Panc1 (cell line): Measurements from ENCODE around the gene ADAMTS19. TPM values are rescaled to one million over a fixed set of nuclear protein-coding genes. Genes with fewer than 3 reads are reported as not detected.

Experiments
- ATAC-seq: fragments of 200-7000 bp; cut with Tn5 transposase; 2 replicates; pipeline ENCODE4 v1.9.1; 2020; ENCODE audit warnings: mild to moderate bottlenecking, moderate library complexity
- BruUV-seq: library from RNA; stranded (reverse); fragments of 400-500 nt; replicated peaks from 2 replicates; lab custom pipeline; 2021; lab: Mats Ljungman, UMichigan
- CTCF ChIA-PET: fragments of 300-600 bp; sonication (Branson Sonifier 250); formaldehyde crosslinking; loops from one replicate; lab custom pipeline; 2022; ENCODE audit warnings: antibody characterized with exemption; lab: Charles Lee
- POLR2A ChIA-PET: fragments of 300-600 bp; sonication (Branson Sonifier 250); formaldehyde crosslinking; loops from one replicate; lab custom pipeline; 2022; ENCODE audit warnings: antibody characterized with exemption; lab: Charles Lee
- DNase-seq: peaks from one replicate; pipeline ENCODE4 v3.0.0-alpha.2; 2010; ENCODE audit warnings: low read depth, low spot score
- H3K27ac ChIP-seq: 2 replicates; pipeline ENCODE4 v1.5.1; 2011; ENCODE audit warnings: mild to moderate bottlenecking, low read length, inconsistent platforms
- H3K27me3 ChIP-seq: fragments of 200-500 bp; sonication (Bioruptor generic); 2 replicates; pipeline ENCODE4 v1.6.0; 2014; ENCODE audit warnings: low read length, inconsistent platforms; ENCODE audit not compliant: control insufficient read depth, insufficient read depth
- H3K36me3 ChIP-seq: fragments of 200-500 bp; sonication (Bioruptor generic); 2 replicates; pipeline ENCODE4 v1.5.1; 2014; ENCODE audit warnings: inconsistent platforms, mild to moderate bottlenecking, low read length, moderate library complexity; ENCODE audit not compliant: control insufficient read depth, insufficient read depth
- H3K4me1 ChIP-seq: 2 replicates; pipeline ENCODE4 v1.5.1; 2011; ENCODE audit warnings: inconsistent platforms, mild to moderate bottlenecking, low read length, moderate library complexity; ENCODE audit not compliant: control insufficient read depth, insufficient read depth
- H3K4me3 ChIP-seq, 2 experiments: 2 replicates each; pipeline ENCODE4 v1.5.1; 2011 to 2012; ENCODE audit warnings: low read depth in 2 of 2, low read length in 2 of 2, mild to moderate bottlenecking in 2 of 2, inconsistent platforms in 1 of 2, moderate library complexity in 1 of 2
- H3K9me3 ChIP-seq: fragments of 200-500 bp; sonication (Bioruptor generic); 2 replicates; pipeline ENCODE4 v1.5.1; 2014; ENCODE audit warnings: low read depth, mild to moderate bottlenecking, inconsistent platforms, low read length, moderate library complexity; ENCODE audit not compliant: control insufficient read depth, insufficient read depth
- POLR2AphosphoS5 ChIP-seq: IDR thresholded peaks from 2 replicates; pipeline ENCODE4 v1.6.1; 2012; ENCODE audit warnings: mild to moderate bottlenecking, low read depth, low read length, moderate library complexity
- SIN3A ChIP-seq: IDR thresholded peaks from 2 replicates; pipeline ENCODE4 v1.6.1; 2012; ENCODE audit warnings: low read depth, mild to moderate bottlenecking, low read length, moderate library complexity, borderline replicate concordance; ENCODE audit not compliant: insufficient read depth
- TCF7L2 ChIP-seq: IDR thresholded peaks from 2 replicates; pipeline ENCODE4 v1.6.1; 2011; ENCODE audit warnings: mild to moderate bottlenecking, low read depth, low read length, inconsistent platforms
- in situ Hi-C: cut with HindIII; loops from 2 replicates; pipeline ENCODE4 v1.10.0; 2016; ENCODE audit warnings: low sequenced_read_pairs, low pct_unique_long_range_greater_than_20kb
- intact Hi-C: fragments of 100-400 bp; cut with micrococcal nuclease; formaldehyde crosslinking; loops from one replicate; pipeline ENCODE4 v1.10.0; 2022; ENCODE audit not compliant: unreplicated experiment
- total RNA-seq: library from RNA; stranded (reverse); gene quantifications from one replicate; pipeline ENCODE4 v1.2.1, GENCODE V29; 2021; ENCODE audit not compliant: unreplicated experiment
- TF ChIP-seq, protein P1 (sequence below): fragments of 450-650 bp; IDR thresholded peaks from 2 replicates; pipeline ENCODE4 v1.5.1; 2017; ENCODE audit warnings: mild to moderate bottlenecking
- TF ChIP-seq, protein P2 (sequence below), 2 experiments: IDR thresholded peaks; 2 replicates each; pipeline ENCODE4 v1.6.1; 2011 to 2012; ENCODE audit warnings: low read depth in 2 of 2, control low read depth in 1 of 2, low read length in 1 of 2, mild to moderate bottlenecking in 1 of 2, moderate library complexity in 1 of 2; ENCODE audit not compliant: insufficient read depth in 1 of 2

ADAMTS19 gene
- total RNA-seq, 1 experiment from 2014 or later: not detected

DNA sequence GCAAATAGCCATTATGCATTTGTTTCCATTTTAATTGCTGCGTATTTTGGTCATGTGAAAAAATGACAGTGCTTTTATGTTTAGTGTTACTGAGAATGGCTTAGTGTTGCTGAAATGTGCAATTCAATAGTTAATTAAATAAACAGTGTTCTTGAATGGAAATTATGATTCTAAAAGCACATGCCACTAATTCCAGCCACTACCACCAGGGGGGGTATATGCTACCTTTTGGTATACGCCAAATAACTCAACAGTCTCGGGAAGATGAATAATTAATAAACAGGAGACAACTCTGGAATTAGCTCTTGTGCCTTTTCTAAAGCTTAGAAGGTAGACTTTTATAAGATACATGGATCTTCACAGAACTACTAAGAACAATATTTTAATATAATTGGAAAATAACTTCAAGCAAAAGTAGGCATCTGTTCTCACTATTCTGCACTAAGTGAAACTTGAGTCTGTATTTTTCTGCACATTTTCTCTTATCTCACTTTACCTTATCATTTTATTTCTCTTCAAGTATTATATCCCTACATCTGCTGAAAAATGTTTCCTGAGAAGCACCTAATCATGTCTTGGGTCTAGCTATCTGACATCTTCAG lies 204.3 kb downstream of the ADAMTS19 start:
- BruUV-seq: no TSS peak
- H3K27ac ChIP-seq: no peak overlapping the region
- no peaks in the 10 kb centered on the region for H3K9me3 ChIP-seq
- DNase-seq: peak; percentile 35
- no peaks in the 10 kb centered on the region for H3K36me3 ChIP-seq
- no peak overlapping the region for H3K4me3 ChIP-seq
- ChIA-PET CTCF (no interaction called here), POLR2A (no interaction called here)
- H3K27me3 ChIP-seq: no peaks in the 10 kb centered on the region
- in situ Hi-C loops (no loop called here), intact Hi-C loops (loop anchor here (2.0 kb wide), 1 partner anchor 104 kb away; no protein-coding TSS in a partner anchor)
- TF ChIP-seq, protein P1, sequence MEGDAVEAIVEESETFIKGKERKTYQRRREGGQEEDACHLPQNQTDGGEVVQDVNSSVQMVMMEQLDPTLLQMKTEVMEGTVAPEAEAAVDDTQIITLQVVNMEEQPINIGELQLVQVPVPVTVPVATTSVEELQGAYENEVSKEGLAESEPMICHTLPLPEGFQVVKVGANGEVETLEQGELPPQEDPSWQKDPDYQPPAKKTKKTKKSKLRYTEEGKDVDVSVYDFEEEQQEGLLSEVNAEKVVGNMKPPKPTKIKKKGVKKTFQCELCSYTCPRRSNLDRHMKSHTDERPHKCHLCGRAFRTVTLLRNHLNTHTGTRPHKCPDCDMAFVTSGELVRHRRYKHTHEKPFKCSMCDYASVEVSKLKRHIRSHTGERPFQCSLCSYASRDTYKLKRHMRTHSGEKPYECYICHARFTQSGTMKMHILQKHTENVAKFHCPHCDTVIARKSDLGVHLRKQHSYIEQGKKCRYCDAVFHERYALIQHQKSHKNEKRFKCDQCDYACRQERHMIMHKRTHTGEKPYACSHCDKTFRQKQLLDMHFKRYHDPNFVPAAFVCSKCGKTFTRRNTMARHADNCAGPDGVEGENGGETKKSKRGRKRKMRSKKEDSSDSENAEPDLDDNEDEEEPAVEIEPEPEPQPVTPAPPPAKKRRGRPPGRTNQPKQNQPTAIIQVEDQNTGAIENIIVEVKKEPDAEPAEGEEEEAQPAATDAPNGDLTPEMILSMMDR: peak; percentile 71; the same call in 1 of the 2 replicates
- TF ChIP-seq TCF7L2: no peak
- no peaks in the 10 kb centered on the region for H3K4me1 ChIP-seq
- no peak for ATAC-seq

DNA sequence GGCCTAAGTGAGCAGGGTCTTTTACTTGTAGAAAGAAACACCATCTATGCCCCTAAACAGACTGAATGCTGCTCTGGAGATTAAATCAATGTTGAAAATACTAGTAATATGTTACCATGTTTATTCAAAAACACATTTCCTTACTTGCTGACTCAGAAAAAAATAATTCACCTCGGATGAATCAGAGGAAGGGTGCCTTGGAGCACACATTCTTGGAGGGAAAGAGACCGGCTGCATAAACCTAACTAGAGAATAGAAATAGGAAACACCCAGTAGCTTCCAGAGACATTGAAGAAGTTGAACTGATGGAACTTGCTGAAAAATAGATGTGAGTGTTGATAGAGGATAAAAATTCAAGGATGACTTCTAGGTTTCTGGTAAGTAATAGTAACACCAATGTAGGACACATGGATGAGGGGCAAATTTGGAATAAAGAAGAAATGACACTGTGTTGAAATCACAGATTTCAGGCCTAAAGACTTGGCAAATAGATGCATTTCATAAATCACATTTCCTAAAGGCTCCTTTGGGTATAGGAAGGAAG lies 210.9 kb downstream of the ADAMTS19 start:
- in situ Hi-C loops: no loop called here
- TF ChIP-seq, protein P2, sequence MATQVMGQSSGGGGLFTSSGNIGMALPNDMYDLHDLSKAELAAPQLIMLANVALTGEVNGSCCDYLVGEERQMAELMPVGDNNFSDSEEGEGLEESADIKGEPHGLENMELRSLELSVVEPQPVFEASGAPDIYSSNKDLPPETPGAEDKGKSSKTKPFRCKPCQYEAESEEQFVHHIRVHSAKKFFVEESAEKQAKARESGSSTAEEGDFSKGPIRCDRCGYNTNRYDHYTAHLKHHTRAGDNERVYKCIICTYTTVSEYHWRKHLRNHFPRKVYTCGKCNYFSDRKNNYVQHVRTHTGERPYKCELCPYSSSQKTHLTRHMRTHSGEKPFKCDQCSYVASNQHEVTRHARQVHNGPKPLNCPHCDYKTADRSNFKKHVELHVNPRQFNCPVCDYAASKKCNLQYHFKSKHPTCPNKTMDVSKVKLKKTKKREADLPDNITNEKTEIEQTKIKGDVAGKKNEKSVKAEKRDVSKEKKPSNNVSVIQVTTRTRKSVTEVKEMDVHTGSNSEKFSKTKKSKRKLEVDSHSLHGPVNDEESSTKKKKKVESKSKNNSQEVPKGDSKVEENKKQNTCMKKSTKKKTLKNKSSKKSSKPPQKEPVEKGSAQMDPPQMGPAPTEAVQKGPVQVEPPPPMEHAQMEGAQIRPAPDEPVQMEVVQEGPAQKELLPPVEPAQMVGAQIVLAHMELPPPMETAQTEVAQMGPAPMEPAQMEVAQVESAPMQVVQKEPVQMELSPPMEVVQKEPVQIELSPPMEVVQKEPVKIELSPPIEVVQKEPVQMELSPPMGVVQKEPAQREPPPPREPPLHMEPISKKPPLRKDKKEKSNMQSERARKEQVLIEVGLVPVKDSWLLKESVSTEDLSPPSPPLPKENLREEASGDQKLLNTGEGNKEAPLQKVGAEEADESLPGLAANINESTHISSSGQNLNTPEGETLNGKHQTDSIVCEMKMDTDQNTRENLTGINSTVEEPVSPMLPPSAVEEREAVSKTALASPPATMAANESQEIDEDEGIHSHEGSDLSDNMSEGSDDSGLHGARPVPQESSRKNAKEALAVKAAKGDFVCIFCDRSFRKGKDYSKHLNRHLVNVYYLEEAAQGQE (IDR thresholded peaks at IDR 0.05; ENCODE audit: insufficient read depth in 1 of 2, low read depth in 2 of 2, low read length in 1 of 2): no peak
- TF ChIP-seq POLR2AphosphoS5: no peak
- no peak for TF ChIP-seq SIN3A
- no peak for TF ChIP-seq TCF7L2
- TF ChIP-seq, protein P1: no peak
- intact Hi-C loops: no loop called here
- H3K4me1 ChIP-seq: no peaks in the 10 kb centered on the region
- H3K9me3 ChIP-seq: no peaks in the 10 kb centered on the region
- no TSS peak for BruUV-seq
- no peaks in the 10 kb centered on the region for H3K36me3 ChIP-seq
- ChIA-PET CTCF (no interaction called here), POLR2A (no interaction called here)
- DNase-seq (no peak), ATAC-seq (no peak)
- H3K27ac ChIP-seq: no peak overlapping the region
- H3K4me3 ChIP-seq: no peak overlapping the region
- no peaks in the 10 kb centered on the region for H3K27me3 ChIP-seq
